Prostate gland (tissue), 2 donors: ENCODE measurements around the gene PDP2.

Experiments
- POLR2A ChIP-seq: fragments of 450-650 bp; IDR thresholded peaks from one replicate; pipeline ENCODE4 v1.6.1; 2016; ENCODE audit warnings: antibody characterized with exemption, mild to moderate bottlenecking
- TF ChIP-seq, protein P1 (sequence below), 4 experiments: fragments of 200-600 bp in 2 of 4; fragments of 450-650 bp in 2 of 4; sonication (generic) in 2 of 4; IDR thresholded peaks; 1 replicate in 3 of 4; 2 replicates in 1 of 4; pipeline ENCODE4 v1.5.1; 2016 to 2019; ENCODE audit warnings: antibody characterized with exemption in 4 of 4, mild to moderate bottlenecking in 2 of 4, moderate library complexity in 2 of 4

- no peak for TF ChIP-seq POLR2A
- TF ChIP-seq, protein P1, sequence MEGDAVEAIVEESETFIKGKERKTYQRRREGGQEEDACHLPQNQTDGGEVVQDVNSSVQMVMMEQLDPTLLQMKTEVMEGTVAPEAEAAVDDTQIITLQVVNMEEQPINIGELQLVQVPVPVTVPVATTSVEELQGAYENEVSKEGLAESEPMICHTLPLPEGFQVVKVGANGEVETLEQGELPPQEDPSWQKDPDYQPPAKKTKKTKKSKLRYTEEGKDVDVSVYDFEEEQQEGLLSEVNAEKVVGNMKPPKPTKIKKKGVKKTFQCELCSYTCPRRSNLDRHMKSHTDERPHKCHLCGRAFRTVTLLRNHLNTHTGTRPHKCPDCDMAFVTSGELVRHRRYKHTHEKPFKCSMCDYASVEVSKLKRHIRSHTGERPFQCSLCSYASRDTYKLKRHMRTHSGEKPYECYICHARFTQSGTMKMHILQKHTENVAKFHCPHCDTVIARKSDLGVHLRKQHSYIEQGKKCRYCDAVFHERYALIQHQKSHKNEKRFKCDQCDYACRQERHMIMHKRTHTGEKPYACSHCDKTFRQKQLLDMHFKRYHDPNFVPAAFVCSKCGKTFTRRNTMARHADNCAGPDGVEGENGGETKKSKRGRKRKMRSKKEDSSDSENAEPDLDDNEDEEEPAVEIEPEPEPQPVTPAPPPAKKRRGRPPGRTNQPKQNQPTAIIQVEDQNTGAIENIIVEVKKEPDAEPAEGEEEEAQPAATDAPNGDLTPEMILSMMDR (IDR thresholded peaks at IDR 0.05), result no peak
Measured at GRCh38 chr16:66846266-66846665, 34.0 kb upstream of the PDP2 start.
